ENCODE data around the gene ZNF20. TPM values are rescaled to one million over a fixed set of nuclear protein-coding genes. Genes with fewer than 3 reads are reported as not detected.
"Not testable (repeated sequence)": the region's sequence is repeated elsewhere in the genome, so short reads cannot be mapped to it uniquely, and the experiment has no call there.

The ZNF20 gene
- total RNA-seq, 3 donors from 2014 or later, result 4.4 to 7.0 (median 6.0) TPM

GRCh38 chr19:12112701-12113100, 27.4 kb downstream of the ZNF20 start:
- Histone ChIP-seq H3K4me3 (no peak overlapping the region), H3K9me3 (peaks cover 48% of the 10 kb centered on the region), H3K36me3 (ENCODE audit: low read depth) (no peaks in the 10 kb centered on the region), H3K4me1 (ENCODE audit: low read depth) (no peaks in the 10 kb centered on the region)
- intact Hi-C loops (cut with DNase I, micrococcal nuclease), result no loop called here
- ATAC-seq, result no peak
- TF ChIP-seq CTCF (IDR thresholded peaks at IDR 0.05), result no peak
- no peak for DNase-seq

- intact Hi-C loops (cut with DNase I, micrococcal nuclease), result no loop called here
- DNase-seq, result no peak
- no peak for TF ChIP-seq CTCF (IDR thresholded peaks at IDR 0.05)
- no peak for ATAC-seq
- no peaks in the 10 kb centered on the region for H3K36me3 ChIP-seq (ENCODE audit: low read depth)
- H3K4me1 ChIP-seq (ENCODE audit: low read depth), result no peaks in the 10 kb centered on the region
- peaks cover 48% of the 10 kb centered on the region for H3K9me3 ChIP-seq
- no peak overlapping the region for H3K4me3 ChIP-seq
Measured at GRCh38 chr19:12111943-12112637, 28.1 kb downstream of the ZNF20 start.

GRCh38 chr19:12111176-12111575, 29.0 kb downstream of the ZNF20 start:
- intact Hi-C loops (cut with DNase I, micrococcal nuclease), result no loop called here
- no peak for ATAC-seq
- TF ChIP-seq CTCF (IDR thresholded peaks at IDR 0.05), result no peak

GRCh38 chr19:12103909-12104308, 36.2 kb downstream of the ZNF20 start:
- H3K36me3 ChIP-seq (ENCODE audit: low read depth); DNase-seq; ATAC-seq; intact Hi-C loops (cut with DNase I, micrococcal nuclease); H3K4me3 ChIP-seq; H3K4me1 ChIP-seq (ENCODE audit: low read depth): not testable (repeated sequence)
- H3K9me3 ChIP-seq, result peaks cover 35% of the 10 kb centered on the region

More at GRCh38 chr19:12111176-12111575, 29.0 kb downstream of the ZNF20 start:
- no peak for DNase-seq
- Histone ChIP-seq H3K36me3 (ENCODE audit: low read depth) (no peaks in the 10 kb centered on the region), H3K9me3 (peaks cover 50% of the 10 kb centered on the region), H3K4me3 (no peak overlapping the region), H3K4me1 (ENCODE audit: low read depth) (no peaks in the 10 kb centered on the region)

- Histone ChIP-seq H3K36me3 (ENCODE audit: low read depth) (no peaks in the 10 kb centered on the region), H3K9me3 (peaks cover 15% of the 10 kb centered on the region), H3K4me1 (ENCODE audit: low read depth) (no peaks in the 10 kb centered on the region), H3K4me3 (no peak overlapping the region)
- ATAC-seq (no peak), DNase-seq (no peak)
- no peak for TF ChIP-seq CTCF (IDR thresholded peaks at IDR 0.05)
- intact Hi-C loops (cut with DNase I, micrococcal nuclease), result no loop called here
Measured at GRCh38 chr19:12098040-12098439, 42.1 kb downstream of the ZNF20 start.

- intact Hi-C loops (cut with DNase I, micrococcal nuclease), result no loop called here
- Histone ChIP-seq H3K36me3 (ENCODE audit: low read depth) (no peaks in the 10 kb centered on the region), H3K4me1 (ENCODE audit: low read depth) (peaks cover 2% of the 10 kb centered on the region), H3K4me3 (no peak overlapping the region), H3K9me3 (peaks cover 12% of the 10 kb centered on the region)
- ATAC-seq (no peak), DNase-seq (no peak)
- TF ChIP-seq CTCF (IDR thresholded peaks at IDR 0.05), result no peak
Measured at GRCh38 chr19:12095111-12095790, 44.9 kb downstream of the ZNF20 start.
